HEK293T (cell line): ENCODE results near the gene FRMD4B.
A peak's percentile ranks its signal among the peaks of the same experiment; 100 is the strongest.

Experiments
- CTCF ChIA-PET: fragments of 350-600 bp; formaldehyde crosslinking; extraction: SDS; loops from one replicate; lab custom pipeline; 2021; ENCODE audit warnings: antibody characterized with exemption, inconsistent platforms; lab: Yijun Ruan, JAX
- POLR2A ChIA-PET: fragments of 350-600 bp; formaldehyde crosslinking; extraction: SDS; loops from one replicate; lab custom pipeline; 2020; ENCODE audit warnings: antibody characterized with exemption, inconsistent platforms; lab: Yijun Ruan, JAX
- DNase-seq: peaks from one replicate; pipeline ENCODE4 v3.0.0; 2012; ENCODE audit warnings: mixed read lengths; ENCODE audit errors: extremely low spot score
- ARNT ChIP-seq: fragments of 450-650 bp; IDR thresholded peaks from 2 replicates; pipeline ENCODE4 v1.6.1; 2017; ENCODE audit warnings: mild to moderate bottlenecking
- BHLHE40 ChIP-seq: fragments of 450-650 bp; IDR thresholded peaks from 2 replicates; pipeline ENCODE4 v1.6.1; 2016; ENCODE audit warnings: mild to moderate bottlenecking, moderate library complexity, borderline replicate concordance
- CTBP1 ChIP-seq: fragments of 450-650 bp; IDR thresholded peaks from 2 replicates; pipeline ENCODE4 v1.6.1; 2016; ENCODE audit warnings: borderline replicate concordance
- ELF4 ChIP-seq: fragments of 450-650 bp; IDR thresholded peaks from 2 replicates; pipeline ENCODE4 v1.6.1; 2017; ENCODE audit warnings: antibody characterized with exemption
- FOXA1 ChIP-seq: fragments of 450-650 bp; IDR thresholded peaks from 2 replicates; pipeline ENCODE4 v1.6.1; 2016; ENCODE audit warnings: mild to moderate bottlenecking
- FOXK2 ChIP-seq: fragments of 450-650 bp; IDR thresholded peaks from 2 replicates; pipeline ENCODE4 v1.6.1; 2016; ENCODE audit warnings: mild to moderate bottlenecking
- FOXM1 ChIP-seq: fragments of 450-650 bp; IDR thresholded peaks from 2 replicates; pipeline ENCODE4 v1.6.1; 2017; ENCODE audit warnings: mild to moderate bottlenecking, borderline replicate concordance
- HDGF ChIP-seq: fragments of 450-650 bp; IDR thresholded peaks from 2 replicates; pipeline ENCODE4 v1.6.1; 2017; ENCODE audit warnings: antibody characterized with exemption, borderline replicate concordance
- L3MBTL2 ChIP-seq: fragments of 450-650 bp; conservative IDR thresholded peaks from 2 replicates; pipeline ENCODE4 v1.6.1; 2016; ENCODE audit warnings: mild to moderate bottlenecking
- LEF1 ChIP-seq: fragments of 450-650 bp; IDR thresholded peaks from 2 replicates; pipeline ENCODE4 v1.6.1; 2017; ENCODE audit warnings: mild to moderate bottlenecking, borderline replicate concordance
- NFRKB ChIP-seq: fragments of 450-650 bp; IDR thresholded peaks from 2 replicates; pipeline ENCODE4 v1.6.1; 2016; ENCODE audit warnings: mild to moderate bottlenecking, moderate library complexity
- SP1 ChIP-seq: fragments of 450-650 bp; IDR thresholded peaks from 2 replicates; pipeline ENCODE4 v1.6.1; 2017
- SUZ12 ChIP-seq: fragments of 450-650 bp; IDR thresholded peaks from 2 replicates; pipeline ENCODE4 v1.6.1; 2016; ENCODE audit warnings: mild to moderate bottlenecking
- TARDBP ChIP-seq: fragments of 450-650 bp; IDR thresholded peaks from 2 replicates; pipeline ENCODE4 v1.6.1; 2016
- ZNF384 ChIP-seq: fragments of 450-650 bp; IDR thresholded peaks from 2 replicates; pipeline ENCODE4 v1.6.1; 2016
- TF ChIP-seq, protein P1 (sequence below): fragments of 450-650 bp; IDR thresholded peaks from 2 replicates; pipeline ENCODE4 v1.6.1; 2016

Gene FRMD4B

GRCh38 chr3:69212411-69213160 lies 173.3 kb downstream of the FRMD4B start:
- POLR2A ChIA-PET, result no interaction called here
- no peak for TF ChIP-seq FOXM1
- no peak for TF ChIP-seq SP1
- no peak for TF ChIP-seq LEF1
- TF ChIP-seq L3MBTL2, result no peak
- TF ChIP-seq BHLHE40, result no peak
- no peak for TF ChIP-seq ELF4
- TF ChIP-seq, protein P1, sequence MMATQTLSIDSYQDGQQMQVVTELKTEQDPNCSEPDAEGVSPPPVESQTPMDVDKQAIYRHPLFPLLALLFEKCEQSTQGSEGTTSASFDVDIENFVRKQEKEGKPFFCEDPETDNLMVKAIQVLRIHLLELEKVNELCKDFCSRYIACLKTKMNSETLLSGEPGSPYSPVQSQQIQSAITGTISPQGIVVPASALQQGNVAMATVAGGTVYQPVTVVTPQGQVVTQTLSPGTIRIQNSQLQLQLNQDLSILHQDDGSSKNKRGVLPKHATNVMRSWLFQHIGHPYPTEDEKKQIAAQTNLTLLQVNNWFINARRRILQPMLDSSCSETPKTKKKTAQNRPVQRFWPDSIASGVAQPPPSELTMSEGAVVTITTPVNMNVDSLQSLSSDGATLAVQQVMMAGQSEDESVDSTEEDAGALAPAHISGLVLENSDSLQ, result no peak
- TF ChIP-seq TARDBP, result no peak
- TF ChIP-seq NFRKB, result no peak
- no peak for TF ChIP-seq ARNT
- no peak for TF ChIP-seq ZNF384
- TF ChIP-seq CTBP1, result no peak
- TF ChIP-seq FOXK2, result no peak
- TF ChIP-seq HDGF, result no peak
- no peak for TF ChIP-seq FOXA1
- no peak for TF ChIP-seq SUZ12
- CTCF ChIA-PET, result interaction anchor here (0.6 to 0.7 kb wide), 2 partner anchors 57 to 92 kb away, joined by 3 to 4 read pairs; no protein-coding TSS in a partner anchor
- DNase-seq, result no peak

DNA sequence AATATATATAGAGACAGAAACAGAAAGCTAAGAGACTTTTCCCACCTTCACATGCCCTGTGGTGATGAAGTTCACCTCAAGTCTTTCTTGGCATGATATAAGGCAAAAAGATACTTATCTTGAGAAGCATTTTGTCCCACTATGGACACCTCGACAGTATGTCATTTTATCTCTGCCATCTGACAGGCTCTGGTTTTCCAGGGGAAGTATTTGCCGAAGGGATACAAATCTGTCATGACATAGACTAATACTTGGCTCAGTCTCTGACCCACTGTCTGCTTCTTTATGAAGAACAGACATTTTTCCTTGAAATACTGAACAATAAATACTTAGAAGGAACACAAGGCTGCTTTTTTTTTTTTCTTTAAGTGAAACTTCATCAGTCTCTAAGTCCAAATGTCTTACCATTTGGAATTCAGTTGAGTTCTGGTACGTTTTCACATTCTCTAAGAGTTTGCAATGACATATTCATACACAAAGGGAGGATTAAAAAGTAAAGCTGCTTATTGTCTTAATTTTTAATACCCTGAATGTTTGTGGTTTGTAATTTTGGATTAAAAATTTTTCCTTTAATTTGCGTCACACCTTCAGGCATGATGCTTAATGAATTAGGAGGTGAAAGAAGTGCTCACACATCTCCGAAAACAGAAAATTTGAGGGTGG lies 175.7 kb downstream of the FRMD4B start:
- TF ChIP-seq TARDBP (no peak), HDGF (no peak), FOXK2 (no peak), FOXM1 (no peak), SP1 (no peak), ARNT (no peak), BHLHE40 (no peak), FOXA1 (no peak), L3MBTL2 (no peak), SUZ12 (no peak), NFRKB (no peak), LEF1 (no peak), CTBP1 (no peak), ZNF384 (no peak), ELF4 (no peak)
- TF ChIP-seq, protein P1, result no peak
- POLR2A ChIA-PET, result interaction anchor here (1.0 kb wide), 1 partner anchor 10 kb away, joined by 5 read pairs; no protein-coding TSS in a partner anchor
- no peak for DNase-seq
- CTCF ChIA-PET, result no interaction called here

DNA sequence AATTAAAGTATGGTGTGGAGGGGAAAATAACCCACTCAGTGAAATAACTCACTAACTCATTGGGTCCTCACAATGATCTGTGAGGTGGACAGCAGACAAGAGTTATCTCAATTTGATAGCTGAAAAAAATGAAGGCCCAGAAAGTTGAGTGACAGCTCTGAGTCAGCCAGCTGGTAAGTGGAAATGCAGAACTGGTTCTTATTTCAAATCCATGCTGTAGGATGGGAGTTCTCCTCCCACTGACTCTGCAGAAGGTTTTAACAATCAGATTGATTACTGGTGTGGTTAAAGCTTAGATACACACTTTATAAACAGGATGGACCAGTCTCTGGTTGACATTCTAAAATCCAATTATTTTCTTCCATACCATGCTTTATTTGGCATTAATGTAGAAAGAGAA lies 176.5 kb downstream of the FRMD4B start:
- ChIA-PET CTCF (interaction anchor here (0.7 kb wide), 1 partner anchor 9 kb away, joined by 3 read pairs; no protein-coding TSS in a partner anchor), POLR2A (interaction anchor here (1.0 kb wide), 1 partner anchor 9 kb away, joined by 5 read pairs; no protein-coding TSS in a partner anchor)
- TF ChIP-seq, protein P1, result peak; percentile 46; the same call in 1 of the 2 replicates
- no peak for TF ChIP-seq LEF1
- TF ChIP-seq CTBP1, result no peak
- no peak for TF ChIP-seq ZNF384
- TF ChIP-seq BHLHE40, result no peak
- TF ChIP-seq ELF4, result no peak
- no peak for TF ChIP-seq L3MBTL2
- TF ChIP-seq SP1, result no peak
- DNase-seq, result no peak

DNA sequence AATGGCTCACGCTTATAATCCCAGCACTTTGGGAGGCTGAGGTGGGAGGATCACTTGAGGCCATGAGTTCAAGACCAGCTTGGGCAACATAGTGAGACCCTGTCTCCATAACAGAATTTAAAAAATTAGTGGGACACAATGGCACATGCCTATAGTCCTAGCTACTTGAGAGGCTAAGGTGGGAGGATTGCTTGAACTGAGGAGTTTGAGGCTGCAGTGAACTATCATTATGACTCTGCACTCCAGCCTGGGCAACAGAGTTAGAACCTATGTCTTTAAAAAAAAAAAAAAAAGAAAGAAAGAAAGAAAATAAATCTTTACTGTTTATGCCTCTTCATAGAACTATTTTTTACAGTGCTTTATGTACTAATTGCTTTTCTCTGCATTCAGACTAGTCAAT lies 178.9 kb downstream of the FRMD4B start:
- no peak for DNase-seq
- TF ChIP-seq, protein P1, result no peak
- no peak for TF ChIP-seq LEF1
- TF ChIP-seq ZNF384, result no peak
- TF ChIP-seq BHLHE40, result no peak
- TF ChIP-seq L3MBTL2, result no peak
- no peak for TF ChIP-seq TARDBP
- no peak for TF ChIP-seq ARNT
- TF ChIP-seq ELF4, result no peak
- TF ChIP-seq HDGF, result no peak
- POLR2A ChIA-PET, result no interaction called here
- CTCF ChIA-PET, result no interaction called here

DNA sequence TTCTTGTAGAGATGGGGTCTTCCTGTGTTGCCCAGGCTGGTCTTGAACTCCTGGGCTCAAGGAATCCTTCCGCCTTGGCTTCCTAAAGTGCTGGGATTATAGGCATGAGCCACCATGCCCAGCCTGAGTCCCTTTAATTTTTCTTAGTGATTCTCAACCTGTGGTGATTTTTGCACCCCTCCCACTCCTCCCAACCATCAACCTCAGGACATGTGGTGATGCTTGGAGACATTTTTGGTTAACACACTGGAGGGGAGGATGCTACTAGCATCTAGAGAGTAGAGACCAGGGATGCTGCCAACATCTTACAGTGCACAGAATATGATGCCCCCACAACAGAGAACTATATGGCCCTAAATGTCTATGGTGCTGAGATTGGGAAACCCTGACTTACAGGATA lies 180.5 kb downstream of the FRMD4B start:
- POLR2A ChIA-PET, result no interaction called here
- no peak for DNase-seq
- TF ChIP-seq CTBP1, result no peak
- no peak for TF ChIP-seq LEF1
- no peak for TF ChIP-seq ARNT
- CTCF ChIA-PET, result no interaction called here
